ENCODE results near the gene PARD3B.
"Not testable (repeated sequence)": the region's sequence is repeated elsewhere in the genome, so short reads cannot be mapped to it uniquely, and the experiment has no call there.

PARD3B gene

GRCh38 chr2:204557604-204558003 lies 12.3 kb downstream of the PARD3B start:
- no peaks in the 10 kb centered on the region for H3K27me3 ChIP-seq (ENCODE audit: control insufficient read depth, low read length)

GRCh38 chr2:204559358-204559757 lies 14.1 kb downstream of the PARD3B start:
- H3F3A ChIP-seq (ENCODE audit: control insufficient read depth, insufficient read depth); H3K36me3 ChIP-seq (ENCODE audit: control insufficient read depth, low read length); H3K4me2 ChIP-seq (ENCODE audit: low read length); H3K4me3 ChIP-seq (ENCODE audit: low read length); H3K4me1 ChIP-seq (ENCODE audit: control insufficient read depth, low read length); H3K9me2 ChIP-seq (replicated peaks; ENCODE audit: control insufficient read depth, low read length); H3K79me2 ChIP-seq (ENCODE audit: control insufficient read depth, low read length); H4K20me1 ChIP-seq (ENCODE audit: control insufficient read depth, insufficient read depth, low read depth, low read length); H3K9me3 ChIP-seq (ENCODE audit: control insufficient read depth, insufficient read depth, low read length); H3K27me3 ChIP-seq (ENCODE audit: control insufficient read depth, low read length); H3K27ac ChIP-seq (ENCODE audit: low read depth, low read length): not testable (repeated sequence)

More at GRCh38 chr2:204557604-204558003, 12.3 kb downstream of the PARD3B start:
- no peaks in the 10 kb centered on the region for H3K36me3 ChIP-seq (ENCODE audit: control insufficient read depth, low read length)
- no peaks in the 10 kb centered on the region for H3K9me3 ChIP-seq (ENCODE audit: control insufficient read depth, insufficient read depth, low read length)
- TF ChIP-seq EZH2phosphoT487 (IDR thresholded peaks at IDR 0.05; ENCODE audit: borderline replicate concordance, low read length), result no peak
- no peak for TF ChIP-seq CTCF (IDR thresholded peaks at IDR 0.05; ENCODE audit: low read depth, low read length, poor library complexity, severe bottlenecking)
- no peaks in the 10 kb centered on the region for H4K20me1 ChIP-seq (ENCODE audit: control insufficient read depth, insufficient read depth, low read depth, low read length)
- no peaks in the 10 kb centered on the region for H3F3A ChIP-seq (ENCODE audit: control insufficient read depth, insufficient read depth)
- no peak overlapping the region for H3K4me2 ChIP-seq (ENCODE audit: low read length)
- no peak overlapping the region for H3K4me3 ChIP-seq (ENCODE audit: low read length)
- H3K4me1 ChIP-seq (ENCODE audit: control insufficient read depth, low read length), result no peaks in the 10 kb centered on the region
- H3K79me2 ChIP-seq (ENCODE audit: control insufficient read depth, low read length), result no peaks in the 10 kb centered on the region
- no peak overlapping the region for H3K27ac ChIP-seq (ENCODE audit: low read depth, low read length)
- H3K9me2 ChIP-seq (replicated peaks; ENCODE audit: control insufficient read depth, low read length), result no peaks in the 10 kb centered on the region

- no peaks in the 10 kb centered on the region for H3K9me3 ChIP-seq (ENCODE audit: control insufficient read depth, insufficient read depth, low read length)
These were observed 15.6 kb downstream of the PARD3B start for GRCh38 chr2:204560902-204561301.

GRCh38 chr2:204561771-204562170 lies 16.5 kb downstream of the PARD3B start:
- Histone ChIP-seq H3K27me3 (ENCODE audit: control insufficient read depth, low read length) (no peaks in the 10 kb centered on the region), H3K4me1 (ENCODE audit: control insufficient read depth, low read length) (no peaks in the 10 kb centered on the region), H3F3A (ENCODE audit: control insufficient read depth, insufficient read depth) (no peaks in the 10 kb centered on the region), H3K27ac (ENCODE audit: low read depth, low read length) (no peak overlapping the region), H3K4me3 (ENCODE audit: low read length) (no peak overlapping the region), H3K79me2 (ENCODE audit: control insufficient read depth, low read length) (no peaks in the 10 kb centered on the region), H3K36me3 (ENCODE audit: control insufficient read depth, low read length) (no peaks in the 10 kb centered on the region), H3K4me2 (ENCODE audit: low read length) (no peak overlapping the region), H4K20me1 (ENCODE audit: control insufficient read depth, insufficient read depth, low read depth, low read length) (no peaks in the 10 kb centered on the region), H3K9me2 (replicated peaks; ENCODE audit: control insufficient read depth, low read length) (no peaks in the 10 kb centered on the region), H3K9me3 (ENCODE audit: control insufficient read depth, insufficient read depth, low read length) (no peaks in the 10 kb centered on the region)
- TF ChIP-seq CTCF (IDR thresholded peaks at IDR 0.05; ENCODE audit: low read depth, low read length, poor library complexity, severe bottlenecking) (no peak), EZH2phosphoT487 (IDR thresholded peaks at IDR 0.05; ENCODE audit: borderline replicate concordance, low read length) (no peak)

More at GRCh38 chr2:204560902-204561301, 15.6 kb downstream of the PARD3B start:
- H3K27me3 ChIP-seq (ENCODE audit: control insufficient read depth, low read length), result no peaks in the 10 kb centered on the region
- no peak for TF ChIP-seq EZH2phosphoT487 (IDR thresholded peaks at IDR 0.05; ENCODE audit: borderline replicate concordance, low read length)
- no peak for TF ChIP-seq CTCF (IDR thresholded peaks at IDR 0.05; ENCODE audit: low read depth, low read length, poor library complexity, severe bottlenecking)
- no peaks in the 10 kb centered on the region for H3F3A ChIP-seq (ENCODE audit: control insufficient read depth, insufficient read depth)
- no peak overlapping the region for H3K27ac ChIP-seq (ENCODE audit: low read depth, low read length)
- no peaks in the 10 kb centered on the region for H3K36me3 ChIP-seq (ENCODE audit: control insufficient read depth, low read length)
- no peak overlapping the region for H3K4me3 ChIP-seq (ENCODE audit: low read length)
- H3K4me2 ChIP-seq (ENCODE audit: low read length), result no peak overlapping the region
- no peaks in the 10 kb centered on the region for H3K4me1 ChIP-seq (ENCODE audit: control insufficient read depth, low read length)
- no peaks in the 10 kb centered on the region for H3K9me2 ChIP-seq (replicated peaks; ENCODE audit: control insufficient read depth, low read length)
- H3K79me2 ChIP-seq (ENCODE audit: control insufficient read depth, low read length), result no peaks in the 10 kb centered on the region
- no peaks in the 10 kb centered on the region for H4K20me1 ChIP-seq (ENCODE audit: control insufficient read depth, insufficient read depth, low read depth, low read length)
